Mesothelial cell of epicardium (in vitro differentiated cells): ENCODE measurements around the gene FYCO1. TPM values are rescaled to one million over a fixed set of nuclear protein-coding genes. Genes with fewer than 3 reads are reported as not detected.

ENCODE experiments used
- DNase-seq, 2 experiments: peaks; one replicate each; pipeline ENCODE4 v3.0.0; 2021; ENCODE audit warnings: low spot score in 2 of 2; ENCODE audit not compliant: unreplicated experiment in 2 of 2
- H3K27ac Mint-ChIP-seq: 2 replicates; pipeline ENCODE4 v1.8.0; 2021; ENCODE audit warnings: mixed read lengths
- H3K27me3 Mint-ChIP-seq: 2 replicates; pipeline ENCODE4 v1.8.0; 2021; ENCODE audit warnings: low read depth, mixed read lengths
- H3K36me3 Mint-ChIP-seq: 2 replicates; pipeline ENCODE4 v1.8.0; 2021; ENCODE audit warnings: mixed read lengths
- H3K4me1 Mint-ChIP-seq: 2 replicates; pipeline ENCODE4 v1.8.0; 2021; ENCODE audit warnings: mixed read lengths
- H3K4me3 Mint-ChIP-seq: 2 replicates; pipeline ENCODE4 v1.8.0; 2021; ENCODE audit warnings: mild to moderate bottlenecking, moderate library complexity, mixed read lengths
- H3K9me3 Mint-ChIP-seq: 2 replicates; pipeline ENCODE4 v1.8.0; 2021; ENCODE audit warnings: mixed read lengths
- total RNA-seq: library from RNA; stranded (reverse); gene quantifications from 3 replicates; pipeline ENCODE4 v1.2.1, GENCODE V29; 2021
- TF ChIP-seq, protein P1 (sequence below): fragments of 200-600 bp; sonication (generic); IDR thresholded peaks from one replicate; pipeline ENCODE4 v1.5.0; 2021; ENCODE audit warnings: antibody characterized with exemption; ENCODE audit not compliant: unreplicated experiment

FYCO1 gene
- total RNA-seq, 1 donor from 2014 or later: 23.1 TPM

- TF ChIP-seq, protein P1, sequence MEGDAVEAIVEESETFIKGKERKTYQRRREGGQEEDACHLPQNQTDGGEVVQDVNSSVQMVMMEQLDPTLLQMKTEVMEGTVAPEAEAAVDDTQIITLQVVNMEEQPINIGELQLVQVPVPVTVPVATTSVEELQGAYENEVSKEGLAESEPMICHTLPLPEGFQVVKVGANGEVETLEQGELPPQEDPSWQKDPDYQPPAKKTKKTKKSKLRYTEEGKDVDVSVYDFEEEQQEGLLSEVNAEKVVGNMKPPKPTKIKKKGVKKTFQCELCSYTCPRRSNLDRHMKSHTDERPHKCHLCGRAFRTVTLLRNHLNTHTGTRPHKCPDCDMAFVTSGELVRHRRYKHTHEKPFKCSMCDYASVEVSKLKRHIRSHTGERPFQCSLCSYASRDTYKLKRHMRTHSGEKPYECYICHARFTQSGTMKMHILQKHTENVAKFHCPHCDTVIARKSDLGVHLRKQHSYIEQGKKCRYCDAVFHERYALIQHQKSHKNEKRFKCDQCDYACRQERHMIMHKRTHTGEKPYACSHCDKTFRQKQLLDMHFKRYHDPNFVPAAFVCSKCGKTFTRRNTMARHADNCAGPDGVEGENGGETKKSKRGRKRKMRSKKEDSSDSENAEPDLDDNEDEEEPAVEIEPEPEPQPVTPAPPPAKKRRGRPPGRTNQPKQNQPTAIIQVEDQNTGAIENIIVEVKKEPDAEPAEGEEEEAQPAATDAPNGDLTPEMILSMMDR: no peak
- Mint-ChIP-seq H3K27me3 (no peaks in the 10 kb centered on the region), H3K27ac (no peak overlapping the region), H3K9me3 (no peaks in the 10 kb centered on the region), H3K4me3 (no peak overlapping the region), H3K36me3 (peaks cover 51% of the 10 kb centered on the region), H3K4me1 (no peaks in the 10 kb centered on the region)
- no peak for DNase-seq
Measured at GRCh38 chr3:45955706-45956105, 39.9 kb downstream of the FYCO1 start.

GRCh38 chr3:45955017-45955647 lies 40.5 kb downstream of the FYCO1 start:
- TF ChIP-seq, protein P1: no peak
- H3K4me3 Mint-ChIP-seq: no peak overlapping the region
- H3K9me3 Mint-ChIP-seq: no peaks in the 10 kb centered on the region
- no peak for DNase-seq
- H3K4me1 Mint-ChIP-seq: no peaks in the 10 kb centered on the region
- H3K27me3 Mint-ChIP-seq: no peaks in the 10 kb centered on the region
- peaks cover 46% of the 10 kb centered on the region for H3K36me3 Mint-ChIP-seq
- no peak overlapping the region for H3K27ac Mint-ChIP-seq

- no peaks in the 10 kb centered on the region for H3K4me1 Mint-ChIP-seq
- no peak for DNase-seq
- no peak overlapping the region for H3K27ac Mint-ChIP-seq
- no peaks in the 10 kb centered on the region for H3K9me3 Mint-ChIP-seq
- no peaks in the 10 kb centered on the region for H3K27me3 Mint-ChIP-seq
- TF ChIP-seq, protein P1: no peak
- H3K36me3 Mint-ChIP-seq: peaks cover 44% of the 10 kb centered on the region
- no peak overlapping the region for H3K4me3 Mint-ChIP-seq
Measured at GRCh38 chr3:45954306-45954705, 41.3 kb downstream of the FYCO1 start.

DNA sequence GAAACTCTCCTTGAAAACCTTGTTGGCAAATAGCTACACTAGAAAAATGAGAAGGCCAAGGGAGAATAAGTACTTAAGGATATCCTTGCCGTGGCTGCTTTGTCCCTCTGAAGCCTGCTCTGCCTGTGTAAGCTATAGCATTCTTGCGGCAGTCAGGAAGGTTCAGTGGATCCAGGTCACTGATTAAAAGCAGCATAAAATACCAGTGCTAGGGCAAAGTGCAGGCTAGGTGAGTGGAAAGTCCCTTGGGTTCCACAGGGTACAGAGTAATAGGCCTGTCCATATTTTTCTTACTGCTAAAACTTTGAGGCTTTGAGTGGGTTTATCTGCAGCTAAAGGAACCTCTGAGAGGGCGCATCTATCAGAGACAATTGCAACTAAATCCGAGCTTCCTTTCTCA lies 42.1 kb downstream of the FYCO1 start:
- Mint-ChIP-seq H3K9me3 (no peaks in the 10 kb centered on the region), H3K27me3 (no peaks in the 10 kb centered on the region), H3K27ac (no peak overlapping the region), H3K36me3 (peaks cover 38% of the 10 kb centered on the region), H3K4me1 (no peaks in the 10 kb centered on the region), H3K4me3 (no peak overlapping the region)
- no peak for DNase-seq
- TF ChIP-seq, protein P1: no peak

DNA sequence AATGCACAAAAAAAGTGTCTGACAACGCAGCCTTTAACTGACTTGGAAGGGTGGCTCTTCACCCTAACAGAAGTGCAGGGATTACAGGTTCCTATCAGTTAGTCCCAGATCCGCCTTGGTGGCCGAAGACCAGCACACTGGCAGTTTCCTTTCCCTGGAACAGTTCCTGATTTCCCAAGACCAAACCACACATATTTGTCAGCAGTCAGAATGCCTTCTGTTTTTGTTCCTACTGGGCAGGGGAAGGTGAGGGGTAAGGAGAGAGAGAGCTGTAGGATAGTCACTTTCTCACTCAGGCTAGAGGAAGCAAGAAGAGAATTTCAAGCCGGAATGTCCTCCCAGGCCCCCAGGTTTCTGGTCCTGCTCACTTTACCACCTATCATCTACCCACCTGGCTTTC lies 43.2 kb downstream of the FYCO1 start:
- Mint-ChIP-seq H3K36me3 (peaks cover 42% of the 10 kb centered on the region), H3K9me3 (no peaks in the 10 kb centered on the region), H3K4me3 (no peak overlapping the region), H3K27ac (no peak overlapping the region), H3K4me1 (no peaks in the 10 kb centered on the region), H3K27me3 (no peaks in the 10 kb centered on the region)
- no peak for DNase-seq
- TF ChIP-seq, protein P1: no peak

DNA sequence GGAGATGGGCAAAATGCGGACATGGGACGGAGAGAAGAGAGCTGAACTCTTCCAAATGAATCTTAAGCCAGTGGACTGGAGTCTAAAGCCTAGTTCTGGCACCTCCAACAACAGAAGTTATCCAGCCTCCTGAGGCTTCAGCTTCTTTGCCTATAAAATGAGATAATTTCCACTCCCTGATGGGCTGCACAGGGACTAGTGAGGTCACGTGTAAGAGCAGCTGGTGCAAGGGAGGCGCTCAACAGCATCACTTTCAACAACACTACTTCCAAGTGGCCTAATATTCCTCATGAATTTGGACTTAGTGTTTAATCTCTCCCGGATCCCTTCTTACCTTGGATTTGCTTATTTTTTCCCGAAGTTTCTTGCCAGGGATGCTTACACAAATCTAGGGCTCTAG lies 43.7 kb downstream of the FYCO1 start:
- TF ChIP-seq, protein P1: no peak
- H3K9me3 Mint-ChIP-seq: no peaks in the 10 kb centered on the region
- peaks cover 44% of the 10 kb centered on the region for H3K36me3 Mint-ChIP-seq
- no peaks in the 10 kb centered on the region for H3K27me3 Mint-ChIP-seq
- no peak overlapping the region for H3K27ac Mint-ChIP-seq
- DNase-seq: no peak
- H3K4me1 Mint-ChIP-seq: no peaks in the 10 kb centered on the region
- H3K4me3 Mint-ChIP-seq: no peak overlapping the region
